ENCODE data around the gene TGM5. TPM values are rescaled to one million over a fixed set of nuclear protein-coding genes. Genes with fewer than 3 reads are reported as not detected.
"Not testable (repeated sequence)": the region's sequence is repeated elsewhere in the genome, so short reads cannot be mapped to it uniquely, and the experiment has no call there.

Gene TGM5
- total RNA-seq, 2 donors from 2014 or later, result 1.6 to 11.3 TPM

GRCh38 chr15:43275740-43276562, 9.2 kb upstream of the TGM5 start:
- no peaks in the 10 kb centered on the region for H3K27me3 ChIP-seq (replicated peaks; ENCODE audit: insufficient read depth)
- peak; percentile 86 for TF ChIP-seq POLR2AphosphoS5 (IDR thresholded peaks at IDR 0.05)
- TF ChIP-seq CTCF (IDR thresholded peaks at IDR 0.05), result no peak
- no peak for TF ChIP-seq POLR2A (IDR thresholded peaks at IDR 0.05)
- peak; percentile 49 for DNase-seq (ENCODE audit: low spot score)
- H3K9me3 ChIP-seq, result no peaks in the 10 kb centered on the region
- WGBS, result 40% methylated on average over 15 of the region's 15 CpGs
- intact Hi-C loops (cut with DNase I), result no loop called here
- H3K4me3 ChIP-seq, result no peak overlapping the region
- H3K36me3 ChIP-seq, result no peaks in the 10 kb centered on the region
- H3K4me1 ChIP-seq (replicated peaks), result peaks cover 5% of the 10 kb centered on the region
- H3K27ac ChIP-seq, result no peak overlapping the region

DNA sequence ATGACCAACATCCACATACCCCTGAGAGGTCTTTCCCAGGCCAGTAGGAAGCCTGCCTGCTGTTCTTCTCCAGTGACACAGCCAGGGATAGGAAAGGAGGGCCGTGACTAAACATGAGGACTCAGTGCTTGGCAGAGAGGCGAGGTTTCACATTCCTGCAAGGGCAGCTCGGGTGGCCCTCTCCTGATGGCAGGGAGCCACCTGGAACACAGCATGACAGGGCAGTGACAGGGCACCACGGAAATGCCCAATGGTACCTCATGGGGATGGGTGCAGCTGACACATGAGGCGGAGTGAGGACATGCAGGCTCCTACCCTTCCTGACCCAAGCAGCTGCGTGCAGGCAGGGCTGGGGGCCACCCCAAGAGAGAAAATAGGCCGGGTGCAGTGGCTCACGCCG, 7.4 kb upstream of the TGM5 start:
- Histone ChIP-seq H3K4me1 (replicated peaks) (peaks cover 5% of the 10 kb centered on the region), H3K4me3 (no peak overlapping the region), H3K9me3 (no peaks in the 10 kb centered on the region), H3K27me3 (replicated peaks; ENCODE audit: insufficient read depth) (no peaks in the 10 kb centered on the region), H3K36me3 (no peaks in the 10 kb centered on the region), H3K27ac (no peak overlapping the region)
- 53% methylated on average over 9 of the region's 9 CpGs for WGBS
- peak; percentile 71 for DNase-seq (ENCODE audit: low spot score)
- no peak for TF ChIP-seq CTCF (IDR thresholded peaks at IDR 0.05)
- TF ChIP-seq POLR2AphosphoS5 (IDR thresholded peaks at IDR 0.05), result peak; percentile 49
- intact Hi-C loops (cut with DNase I), result no loop called here

- Histone ChIP-seq H3K4me1 (replicated peaks) (peaks cover 5% of the 10 kb centered on the region), H3K27ac (no peak overlapping the region), H3K36me3 (no peaks in the 10 kb centered on the region), H3K27me3 (replicated peaks; ENCODE audit: insufficient read depth) (no peaks in the 10 kb centered on the region), H3K9me3 (no peaks in the 10 kb centered on the region), H3K4me3 (no peak overlapping the region)
- TF ChIP-seq CTCF (IDR thresholded peaks at IDR 0.05) (no peak), POLR2A (IDR thresholded peaks at IDR 0.05) (no peak), POLR2AphosphoS5 (IDR thresholded peaks at IDR 0.05) (no peak)
- DNase-seq (ENCODE audit: low spot score), result no peak
- intact Hi-C loops (cut with DNase I), result no loop called here
- WGBS, result 81% methylated on average over 2 of the region's 2 CpGs
These were observed 6.5 kb upstream of the TGM5 start for GRCh38 chr15:43273243-43273642.

GRCh38 chr15:43271908-43272307, 5.2 kb upstream of the TGM5 start:
- DNase-seq (ENCODE audit: low spot score); H3K9me3 ChIP-seq; H3K27ac ChIP-seq; intact Hi-C loops (cut with DNase I); H3K27me3 ChIP-seq (replicated peaks; ENCODE audit: insufficient read depth); H3K36me3 ChIP-seq; H3K4me3 ChIP-seq; H3K4me1 ChIP-seq (replicated peaks): not testable (repeated sequence)
- 88% methylated on average over 1 of the region's 1 CpG for WGBS

DNA sequence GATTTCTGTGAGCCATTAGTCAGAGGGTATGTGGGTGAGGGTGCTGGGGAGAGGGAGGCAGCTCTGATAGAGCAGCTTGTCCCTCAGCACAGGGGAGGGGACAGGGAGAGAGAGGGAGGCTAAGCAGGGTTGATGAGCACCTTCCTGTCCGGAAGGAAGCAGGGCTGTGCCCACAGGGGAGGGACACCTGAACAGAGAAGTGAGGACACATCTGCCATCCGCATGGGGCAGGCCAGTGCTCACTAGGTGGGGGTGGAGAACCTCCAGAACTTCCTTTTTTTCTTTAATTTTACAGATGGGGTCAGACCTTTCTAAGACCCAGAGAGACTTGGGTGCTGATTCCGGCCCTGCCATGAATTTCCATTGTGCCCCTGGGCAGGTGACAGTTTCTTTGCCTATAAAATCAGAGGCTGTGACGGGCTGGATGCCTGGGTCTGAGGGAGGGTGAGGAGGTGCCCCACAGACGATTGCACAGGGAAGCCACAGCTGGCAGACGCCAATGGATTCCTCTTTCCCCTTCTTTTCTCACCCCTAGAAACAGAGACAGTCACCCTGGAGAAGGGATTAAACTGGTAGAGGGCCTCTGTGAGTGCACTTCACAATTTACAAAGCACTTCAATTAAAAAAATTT, 4.1 kb upstream of the TGM5 start:
- no peak for TF ChIP-seq CTCF (IDR thresholded peaks at IDR 0.05)
- no peaks in the 10 kb centered on the region for H3K27me3 ChIP-seq (replicated peaks; ENCODE audit: insufficient read depth)
- DNase-seq (ENCODE audit: low spot score), result no peak
- H3K27ac ChIP-seq, result no peak overlapping the region
- WGBS, result 41% methylated on average over 6 of the region's 6 CpGs
- H3K9me3 ChIP-seq, result no peaks in the 10 kb centered on the region
- intact Hi-C loops (cut with DNase I), result no loop called here
- H3K36me3 ChIP-seq, result no peaks in the 10 kb centered on the region
- H3K4me3 ChIP-seq, result no peak overlapping the region
- H3K4me1 ChIP-seq (replicated peaks), result no peaks in the 10 kb centered on the region
